PC-9 (cell line): ENCODE measurements around the gene SLC25A21. TPM values are rescaled to one million over a fixed set of nuclear protein-coding genes. Genes with fewer than 3 reads are reported as not detected.

Source experiments
- BruUV-seq: library from RNA; stranded (reverse); fragments of 400-500 nt; replicated peaks from 2 replicates; lab custom pipeline; 2021; lab: Mats Ljungman, UMichigan
- CTCF ChIA-PET: fragments of 300-600 bp; sonication (Branson Sonifier 250); formaldehyde crosslinking; loops from one replicate; lab custom pipeline; 2022; ENCODE audit warnings: antibody characterized with exemption; lab: Charles Lee
- POLR2A ChIA-PET: fragments of 300-600 bp; sonication (Branson Sonifier 250); formaldehyde crosslinking; loops from one replicate; lab custom pipeline; 2022; ENCODE audit warnings: antibody characterized with exemption; ENCODE audit not compliant: unreplicated experiment; lab: Charles Lee
- DNase-seq, 2 experiments: peaks; one replicate each; pipeline versions ENCODE4 v3.0.0 to v3.0.0-alpha.2; 2015 to 2022; ENCODE audit warnings: mixed read lengths in 1 of 2
- H2AFZ ChIP-seq: fragments of 200-600 bp; sonication (generic); 2 replicates; pipeline ENCODE4 v1.8.1; 2017; ENCODE audit warnings: antibody characterized with exemption
- H3F3A ChIP-seq: fragments of 200-600 bp; sonication (generic); 2 replicates; pipeline ENCODE4 v1.8.1; 2017; ENCODE audit warnings: antibody characterized with exemption, mild to moderate bottlenecking, low read depth; ENCODE audit not compliant: insufficient read depth
- H3K27ac ChIP-seq: fragments of 200-600 bp; sonication (generic); 2 replicates; pipeline ENCODE4 v1.6.1; 2016; ENCODE audit warnings: mixed run types
- H3K27me3 ChIP-seq: fragments of 200-600 bp; sonication (generic); 2 replicates; pipeline ENCODE4 v1.6.1; 2016; ENCODE audit warnings: low read depth, mixed run types; ENCODE audit not compliant: insufficient read depth
- H3K36me3 ChIP-seq: fragments of 200-600 bp; sonication (generic); 2 replicates; pipeline ENCODE4 v1.6.1; 2016; ENCODE audit warnings: low read depth, mixed run types
- H3K4me1 ChIP-seq: fragments of 200-600 bp; sonication (generic); replicated peaks from 2 replicates; pipeline ENCODE4 v1.6.1; 2016; ENCODE audit warnings: mixed run types; ENCODE audit not compliant: insufficient read depth
- H3K4me2 ChIP-seq: fragments of 200-600 bp; sonication (generic); 2 replicates; pipeline ENCODE4 v1.6.1; 2017; ENCODE audit warnings: mixed run types
- H3K4me3 ChIP-seq: fragments of 200-600 bp; sonication (generic); 2 replicates; pipeline ENCODE4 v1.6.1; 2016; ENCODE audit warnings: mixed run types
- H3K79me2 ChIP-seq: fragments of 200-600 bp; sonication (generic); 2 replicates; pipeline ENCODE4 v1.6.1; 2017; ENCODE audit warnings: low read depth, mixed run types
- H3K9me2 ChIP-seq: fragments of 200-600 bp; sonication (generic); 2 replicates; pipeline ENCODE4 v1.8.1; 2017; ENCODE audit warnings: mild to moderate bottlenecking; ENCODE audit not compliant: insufficient read depth
- H3K9me3 ChIP-seq: fragments of 200-600 bp; sonication (generic); 2 replicates; pipeline ENCODE4 v1.8.1; 2016; ENCODE audit warnings: low read depth; ENCODE audit not compliant: insufficient read depth
- H4K20me1 ChIP-seq: fragments of 200-600 bp; sonication (generic); 2 replicates; pipeline ENCODE4 v1.8.1; 2017; ENCODE audit not compliant: insufficient read depth
- EZH2 ChIP-seq: fragments of 200-600 bp; sonication (generic); IDR thresholded peaks from 2 replicates; pipeline ENCODE4 v1.8.0; 2017; ENCODE audit warnings: antibody characterized with exemption, low read depth
- intact Hi-C: fragments of 100-400 bp; cut with micrococcal nuclease; formaldehyde crosslinking; loops from one replicate; pipeline ENCODE4 v1.10.0; 2022; ENCODE audit not compliant: unreplicated experiment
- total RNA-seq: library from RNA; stranded (reverse); gene quantifications from 2 replicates; pipeline ENCODE4 v1.2.3, GENCODE V29; 2021
- TF ChIP-seq, protein P1 (sequence below): fragments of 200-600 bp; sonication (generic); conservative IDR thresholded peaks from 2 replicates; pipeline ENCODE4 v1.6.1; 2017; ENCODE audit warnings: mixed run types, antibody characterized with exemption, mild to moderate bottlenecking, moderate library complexity

The SLC25A21 gene
- total RNA-seq, 1 experiment from 2014 or later: 3.2 TPM

DNA sequence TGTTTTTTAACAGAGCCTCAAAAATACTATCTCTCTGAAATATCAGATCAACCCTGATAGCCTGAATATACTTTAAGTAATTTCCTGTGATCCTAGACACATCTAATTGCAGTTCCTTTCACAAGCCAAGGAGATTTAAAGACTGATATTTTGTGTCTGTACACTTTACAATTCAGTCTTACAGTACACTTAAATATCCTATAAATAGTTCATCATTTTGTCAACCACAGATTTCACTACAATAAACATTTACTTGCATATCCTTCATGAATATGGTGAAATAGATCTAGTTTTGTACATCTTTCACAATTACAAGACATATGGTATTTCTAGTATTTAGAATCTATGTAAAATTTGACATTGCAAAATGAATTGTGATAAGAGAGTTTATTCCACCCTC, 349.7 kb downstream of the SLC25A21 start:
- no TSS peak for BruUV-seq
- H4K20me1 ChIP-seq: no peaks in the 10 kb centered on the region
- H3K4me1 ChIP-seq: no peaks in the 10 kb centered on the region
- CTCF ChIA-PET: no interaction called here
- no peak overlapping the region for H3K4me3 ChIP-seq
- intact Hi-C loops: no loop called here
- no peaks in the 10 kb centered on the region for H3F3A ChIP-seq
- no peaks in the 10 kb centered on the region for H3K9me3 ChIP-seq
- H3K36me3 ChIP-seq: no peaks in the 10 kb centered on the region
- no peak for DNase-seq
- no peaks in the 10 kb centered on the region for H3K79me2 ChIP-seq
- POLR2A ChIA-PET: no interaction called here
- no peak overlapping the region for H3K4me2 ChIP-seq
- no peaks in the 10 kb centered on the region for H3K9me2 ChIP-seq
- H3K27ac ChIP-seq: no peak overlapping the region
- no peak overlapping the region for H2AFZ ChIP-seq
- TF ChIP-seq, protein P1, sequence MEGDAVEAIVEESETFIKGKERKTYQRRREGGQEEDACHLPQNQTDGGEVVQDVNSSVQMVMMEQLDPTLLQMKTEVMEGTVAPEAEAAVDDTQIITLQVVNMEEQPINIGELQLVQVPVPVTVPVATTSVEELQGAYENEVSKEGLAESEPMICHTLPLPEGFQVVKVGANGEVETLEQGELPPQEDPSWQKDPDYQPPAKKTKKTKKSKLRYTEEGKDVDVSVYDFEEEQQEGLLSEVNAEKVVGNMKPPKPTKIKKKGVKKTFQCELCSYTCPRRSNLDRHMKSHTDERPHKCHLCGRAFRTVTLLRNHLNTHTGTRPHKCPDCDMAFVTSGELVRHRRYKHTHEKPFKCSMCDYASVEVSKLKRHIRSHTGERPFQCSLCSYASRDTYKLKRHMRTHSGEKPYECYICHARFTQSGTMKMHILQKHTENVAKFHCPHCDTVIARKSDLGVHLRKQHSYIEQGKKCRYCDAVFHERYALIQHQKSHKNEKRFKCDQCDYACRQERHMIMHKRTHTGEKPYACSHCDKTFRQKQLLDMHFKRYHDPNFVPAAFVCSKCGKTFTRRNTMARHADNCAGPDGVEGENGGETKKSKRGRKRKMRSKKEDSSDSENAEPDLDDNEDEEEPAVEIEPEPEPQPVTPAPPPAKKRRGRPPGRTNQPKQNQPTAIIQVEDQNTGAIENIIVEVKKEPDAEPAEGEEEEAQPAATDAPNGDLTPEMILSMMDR: no peak
- TF ChIP-seq EZH2: no peak
- no peaks in the 10 kb centered on the region for H3K27me3 ChIP-seq

- CTCF ChIA-PET: no interaction called here
- H3K4me3 ChIP-seq: no peak overlapping the region
- no peaks in the 10 kb centered on the region for H3K4me1 ChIP-seq
- no TSS peak for BruUV-seq
- TF ChIP-seq, protein P1: no peak
- TF ChIP-seq EZH2: no peak
- no peak overlapping the region for H3K4me2 ChIP-seq
- DNase-seq: no peak
- H3K9me2 ChIP-seq: no peaks in the 10 kb centered on the region
- intact Hi-C loops: no loop called here
- no peaks in the 10 kb centered on the region for H3K36me3 ChIP-seq
- POLR2A ChIA-PET: no interaction called here
- H3K27me3 ChIP-seq: no peaks in the 10 kb centered on the region
- no peaks in the 10 kb centered on the region for H3K9me3 ChIP-seq
- no peaks in the 10 kb centered on the region for H3K79me2 ChIP-seq
- no peaks in the 10 kb centered on the region for H4K20me1 ChIP-seq
- H3F3A ChIP-seq: no peaks in the 10 kb centered on the region
- H2AFZ ChIP-seq: no peak overlapping the region
- no peak overlapping the region for H3K27ac ChIP-seq
These were observed 351.5 kb downstream of the SLC25A21 start for GRCh38 chr14:36820901-36821300.

DNA sequence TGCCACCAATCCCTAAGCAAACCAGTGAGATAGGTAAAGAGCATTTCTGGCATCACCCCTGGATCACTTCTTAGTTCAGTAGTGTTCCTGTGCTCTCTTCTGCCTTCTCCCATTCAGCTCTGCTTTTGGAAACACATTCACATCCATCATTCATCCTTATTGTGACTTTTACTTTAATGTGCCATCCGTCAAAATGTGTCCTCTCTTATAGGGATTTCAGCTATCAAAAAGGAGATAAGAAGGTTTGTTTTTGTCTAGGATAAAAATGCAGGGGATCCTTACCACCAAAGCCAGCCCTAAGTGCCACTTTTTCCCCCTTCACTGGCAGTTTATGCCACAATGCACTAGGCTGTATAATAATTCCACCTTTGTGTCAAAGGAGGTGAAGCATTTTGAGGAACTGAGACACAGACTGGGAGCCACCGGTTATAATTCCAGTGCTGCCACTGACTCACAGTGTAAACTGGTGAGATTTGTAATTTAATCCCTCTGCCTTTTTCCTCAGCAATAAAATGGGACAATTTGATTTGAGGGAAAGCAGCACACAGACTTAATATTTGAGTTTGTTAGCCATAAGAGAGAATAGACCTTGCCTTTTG, 352.2 kb downstream of the SLC25A21 start:
- TF ChIP-seq, protein P1: no peak
- TF ChIP-seq EZH2: no peak
- Histone ChIP-seq H3K4me1 (no peaks in the 10 kb centered on the region), H3K27ac (no peak overlapping the region), H3K27me3 (no peaks in the 10 kb centered on the region), H3K9me2 (no peaks in the 10 kb centered on the region), H3K9me3 (no peaks in the 10 kb centered on the region), H3F3A (no peaks in the 10 kb centered on the region), H3K79me2 (no peaks in the 10 kb centered on the region), H3K4me3 (no peak overlapping the region), H3K36me3 (no peaks in the 10 kb centered on the region), H3K4me2 (no peak overlapping the region; the same call in 1 of the 2 replicates), H4K20me1 (no peaks in the 10 kb centered on the region), H2AFZ (no peak overlapping the region)
- POLR2A ChIA-PET: no interaction called here
- CTCF ChIA-PET: no interaction called here
- intact Hi-C loops: no loop called here
- peak in 1 of 2 experiments; percentile 41 for DNase-seq
- BruUV-seq: no TSS peak
